Measurements from ENCODE around the gene PAAF1.
A peak's percentile ranks its signal among the peaks of the same experiment; 100 is the strongest.
"Not testable (repeated sequence)": the region's sequence is repeated elsewhere in the genome, so short reads cannot be mapped to it uniquely, and the experiment has no call there.

Gene PAAF1

DNA sequence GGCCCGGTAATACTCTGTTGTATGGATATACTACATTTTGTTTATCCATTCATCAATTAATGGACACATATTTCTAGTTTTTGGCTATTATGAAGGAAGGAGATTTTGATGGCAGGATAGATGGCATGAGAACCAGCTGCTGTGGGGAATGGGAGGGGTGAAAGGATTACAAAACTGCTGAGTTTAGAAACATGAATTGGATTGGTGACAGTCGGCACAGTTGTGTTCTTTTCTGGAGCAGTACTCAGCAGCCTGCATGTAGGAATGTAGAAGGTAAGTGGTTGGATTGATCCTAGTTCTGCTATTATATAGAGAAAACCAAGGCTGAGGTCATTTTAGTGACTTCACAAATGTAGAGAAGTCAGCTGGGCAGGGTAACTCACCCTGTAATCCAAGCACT lies 7.1 kb downstream of the PAAF1 start:
- DNase-seq, result no peak

DNA sequence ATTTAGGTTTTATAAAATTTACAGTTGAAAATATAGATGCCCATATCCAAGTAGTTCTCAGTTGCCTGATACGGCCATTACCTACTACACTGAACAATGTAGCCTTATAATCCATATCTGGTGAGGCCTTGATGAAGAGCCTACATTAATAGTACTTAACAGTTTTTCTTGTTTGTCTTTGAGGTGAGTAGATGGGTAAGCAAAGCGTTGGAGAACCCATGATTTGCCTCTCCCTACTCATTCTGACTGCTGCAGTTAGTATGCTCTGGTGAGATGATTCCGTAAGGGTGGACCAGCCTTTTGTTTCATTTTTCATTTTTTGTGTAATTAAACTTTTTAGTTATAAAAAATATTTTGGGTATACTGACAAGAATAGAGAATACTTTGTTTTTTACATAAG lies 11.4 kb downstream of the PAAF1 start:
- DNase-seq, result no peak

DNA sequence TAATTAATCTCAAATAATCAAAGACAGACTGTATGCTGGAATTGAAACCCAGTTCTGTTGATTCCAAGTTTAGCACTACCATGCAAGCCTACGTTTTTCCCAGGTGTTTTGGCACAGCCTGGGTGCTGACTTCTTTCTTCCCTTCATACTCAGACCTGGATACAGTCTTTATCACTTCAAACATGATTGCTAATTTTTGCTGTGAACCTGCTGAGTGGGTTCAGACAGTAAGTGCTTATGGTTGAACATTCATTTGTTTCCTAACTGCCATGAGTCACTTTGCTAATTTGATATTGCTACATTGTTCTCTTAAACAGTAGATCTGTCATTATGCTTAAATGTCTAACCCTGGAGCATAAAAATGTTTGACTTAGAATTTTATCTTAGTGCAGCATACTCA lies 12.2 kb downstream of the PAAF1 start:
- no peak for DNase-seq

DNA sequence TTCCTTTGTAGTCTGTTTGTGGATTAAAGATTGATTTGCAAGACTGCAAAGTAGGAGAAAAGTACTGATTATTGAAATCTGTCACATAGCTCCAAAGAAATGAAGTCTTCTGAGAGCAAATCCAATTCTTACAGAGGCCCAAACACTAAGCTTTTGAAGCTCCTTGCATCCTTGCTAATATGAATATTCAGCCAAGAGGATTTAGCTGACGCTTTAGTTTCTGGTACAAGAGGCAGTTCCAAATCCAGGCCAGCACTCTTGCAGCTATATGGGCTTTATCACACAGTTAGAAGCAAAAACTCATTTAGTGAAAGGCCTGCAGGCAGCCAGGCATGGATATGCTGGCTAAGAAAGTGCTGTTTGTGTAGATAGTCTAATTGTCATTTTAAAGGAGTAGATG lies 12.7 kb downstream of the PAAF1 start:
- no peak for DNase-seq

DNA sequence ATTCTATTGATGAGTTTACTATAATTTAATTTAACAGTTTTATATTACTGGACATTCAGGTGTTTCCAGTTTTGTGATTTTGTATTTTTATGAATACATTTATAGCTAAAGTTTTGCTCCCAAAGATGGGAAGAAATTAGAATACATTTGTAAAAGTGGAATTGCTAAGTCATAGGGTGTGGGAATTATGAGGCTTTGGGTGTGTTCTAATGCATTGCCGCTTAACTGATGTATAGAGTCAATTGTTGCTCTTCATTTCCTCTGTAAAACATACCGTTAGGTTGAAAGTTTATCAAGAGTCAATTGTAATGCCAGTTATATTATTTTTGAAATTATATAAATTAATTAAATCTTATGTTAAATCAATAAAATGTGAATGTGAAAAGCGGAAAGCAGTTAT lies 16.2 kb downstream of the PAAF1 start:
- DNase-seq, result no peak

DNA sequence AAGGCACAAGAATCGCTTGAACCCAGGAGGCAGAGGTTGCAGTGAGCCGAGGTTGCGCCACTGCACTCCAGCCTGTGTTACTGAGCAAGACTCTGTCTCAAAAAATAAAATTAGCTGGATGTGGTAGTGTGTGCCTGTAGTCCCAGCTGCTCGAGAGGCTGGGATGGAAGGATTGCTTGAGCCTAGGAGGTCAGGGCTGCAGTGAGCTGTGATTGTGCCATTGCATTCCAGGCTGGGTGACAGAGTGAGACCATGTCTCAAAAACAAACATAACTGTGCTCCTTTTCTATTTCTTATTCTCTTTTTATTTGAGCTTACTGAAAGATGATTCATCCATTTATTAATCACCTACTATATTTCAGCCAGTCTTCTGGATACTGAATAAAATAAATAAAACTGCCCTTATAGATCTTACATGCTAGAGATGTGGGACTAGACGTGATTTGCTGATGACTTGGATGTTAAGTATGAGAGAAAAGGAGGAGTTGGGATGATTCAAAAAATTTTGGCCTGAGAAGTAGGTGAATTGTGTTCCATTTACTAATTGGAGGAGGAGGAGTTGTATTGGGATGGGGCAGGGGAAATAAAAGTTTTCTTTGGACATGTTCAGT lies 18.0 kb downstream of the PAAF1 start:
- peak; percentile 62 for DNase-seq

DNA sequence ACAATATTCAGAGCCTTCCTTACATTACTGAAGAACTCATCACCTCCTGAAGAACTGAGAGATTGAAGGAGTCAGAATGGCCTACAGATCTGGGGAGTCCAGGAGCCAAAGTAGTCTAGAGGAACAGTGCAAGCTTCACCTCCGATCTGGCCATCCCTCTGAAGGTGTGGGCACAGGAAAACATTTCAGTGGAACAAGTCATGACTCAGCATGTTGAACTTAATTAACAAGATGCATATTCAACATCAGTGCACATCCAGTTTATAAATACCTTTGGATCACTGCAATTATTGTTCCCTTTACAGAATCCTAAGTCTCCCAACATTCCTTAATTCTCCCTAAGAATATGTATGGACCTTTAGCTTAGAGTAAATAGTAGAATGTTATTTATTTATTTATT lies 25.5 kb downstream of the PAAF1 start:
- DNase-seq, result no peak

DNA sequence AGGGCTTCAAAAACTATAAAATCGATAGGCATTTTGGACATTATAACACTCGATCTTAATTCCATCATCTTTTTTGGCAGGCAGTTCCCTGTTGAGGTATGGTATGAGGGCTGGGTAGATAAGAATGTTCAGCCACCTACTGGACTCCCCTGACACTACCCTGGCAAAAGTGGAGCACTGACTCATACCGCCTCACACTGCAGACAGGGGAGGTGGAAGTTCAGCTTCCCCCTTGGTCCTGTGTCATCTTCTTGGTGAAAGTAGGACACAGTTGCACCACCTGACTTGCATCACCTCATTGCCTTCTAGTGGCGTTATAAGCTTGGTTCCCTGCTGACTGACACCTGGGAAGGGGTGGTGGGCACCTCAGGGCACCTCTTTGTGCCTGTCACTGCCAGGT lies 30.4 kb downstream of the PAAF1 start:
- peak; percentile 40 for DNase-seq

DNA sequence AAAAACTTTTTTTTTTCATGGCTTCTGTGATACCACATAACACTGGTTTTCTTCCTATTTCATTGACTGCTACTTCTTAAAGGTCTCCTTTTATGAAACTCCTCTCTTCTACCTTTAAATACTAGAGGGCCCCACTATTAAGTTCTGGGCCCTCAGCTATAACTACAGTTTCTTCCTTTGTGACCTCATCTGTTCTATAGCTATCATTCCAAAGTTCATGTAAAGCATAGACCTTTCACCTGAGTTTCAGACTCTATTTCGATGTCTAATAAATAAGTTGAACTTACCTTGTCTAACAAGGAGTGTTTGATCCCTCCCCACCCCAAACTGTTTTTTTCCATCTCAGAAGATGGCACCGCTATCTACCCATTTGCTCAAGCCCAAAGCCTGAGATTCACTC lies 35.2 kb downstream of the PAAF1 start:
- no peak for DNase-seq

DNA sequence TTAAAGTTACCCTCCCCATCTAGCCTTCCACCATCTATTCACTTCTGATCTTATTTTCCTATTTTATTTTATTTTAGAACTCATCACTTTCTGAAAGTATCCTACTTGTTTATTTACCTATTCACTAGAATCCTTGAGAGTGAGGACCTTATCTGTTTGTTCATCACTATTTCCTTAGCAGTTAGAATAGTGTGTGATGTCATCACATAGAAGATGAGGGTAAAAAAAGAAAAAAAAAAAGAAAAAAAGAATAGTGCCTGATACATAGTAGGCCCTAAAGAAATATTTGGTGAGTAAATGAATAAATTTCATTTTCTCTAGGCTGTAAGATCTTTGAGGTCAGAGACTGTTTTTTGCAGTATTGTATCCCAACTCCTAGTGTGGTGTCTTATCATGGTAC lies 36.7 kb downstream of the PAAF1 start:
- no peak for DNase-seq

DNA sequence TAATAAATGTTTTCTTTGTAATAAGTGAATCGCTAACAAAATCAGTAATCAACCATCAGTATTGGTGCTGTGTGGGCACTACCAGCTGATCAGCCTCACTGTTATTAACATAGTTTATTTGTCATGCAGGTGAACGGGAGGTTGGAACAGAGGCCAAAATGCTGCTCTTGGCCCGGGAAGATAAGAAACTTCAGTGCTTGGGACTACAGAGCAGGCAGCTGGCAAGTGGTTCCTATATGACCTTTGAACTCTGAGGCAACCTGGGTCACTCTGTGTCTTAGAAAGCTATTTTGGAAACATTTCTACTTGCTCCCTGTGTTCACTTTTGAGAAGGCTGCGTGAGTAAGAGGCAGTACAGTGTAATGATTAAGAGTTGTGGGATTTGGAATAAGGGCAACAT lies 37.5 kb downstream of the PAAF1 start:
- DNase-seq, result no peak

DNA sequence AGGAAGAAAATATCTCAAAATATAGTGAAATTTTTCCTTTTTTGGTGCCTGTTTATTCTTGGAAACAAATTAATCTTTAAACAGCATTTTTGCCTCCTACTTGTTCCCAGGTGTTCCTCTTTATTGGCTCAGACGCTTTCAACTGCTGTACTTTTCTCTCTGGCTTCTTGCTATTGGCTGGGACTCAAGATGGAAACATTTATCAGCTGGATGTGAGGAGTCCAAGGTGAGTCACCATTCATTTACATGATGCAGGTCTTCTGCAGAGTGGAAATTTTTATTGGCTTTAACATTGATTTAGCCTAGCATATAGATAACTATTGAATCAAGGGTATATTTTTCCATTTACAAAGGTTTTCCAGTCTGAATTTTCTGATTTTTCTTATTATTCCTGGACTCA lies 39.6 kb downstream of the PAAF1 start:
- no peak for DNase-seq

DNA sequence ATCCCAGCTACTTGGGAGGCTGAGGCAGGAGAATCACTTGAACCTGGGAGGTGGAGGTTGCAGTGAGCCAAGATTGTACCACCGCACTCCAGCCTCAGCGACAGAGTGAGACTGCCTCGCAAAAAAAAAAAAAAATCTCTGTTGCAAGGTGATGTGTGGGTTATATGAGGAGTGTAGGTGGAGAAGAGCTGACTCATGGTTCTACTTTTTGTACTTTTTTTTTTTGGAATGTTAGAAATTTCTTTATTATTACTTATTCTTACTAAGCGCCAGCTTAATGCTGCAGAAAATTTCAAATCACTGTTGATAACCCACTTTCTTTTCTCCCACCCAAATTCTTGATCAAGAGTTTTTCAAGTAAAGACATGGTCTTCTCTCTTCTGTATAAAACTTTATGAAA lies 44.4 kb downstream of the PAAF1 start:
- no peak for DNase-seq

DNA sequence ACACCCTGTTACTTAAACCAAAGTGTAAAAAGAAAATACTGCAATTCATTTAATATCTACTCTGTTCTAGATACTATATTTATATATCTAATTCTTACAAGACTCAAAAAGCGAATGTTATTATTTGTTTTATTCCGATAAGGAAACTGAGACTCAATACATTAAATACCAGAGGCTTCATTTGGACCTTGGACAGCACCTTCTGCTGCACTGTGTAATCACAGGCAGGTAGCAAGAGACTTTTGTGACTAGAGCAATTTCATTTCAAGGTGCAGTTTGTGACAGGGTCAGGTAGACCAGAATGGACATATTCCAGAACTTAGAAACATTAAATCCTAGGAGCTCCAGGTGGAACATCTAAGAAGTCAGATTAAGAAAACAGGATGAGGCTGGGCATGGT lies 52.6 kb downstream of the PAAF1 start:
- DNase-seq, result no peak

DNA sequence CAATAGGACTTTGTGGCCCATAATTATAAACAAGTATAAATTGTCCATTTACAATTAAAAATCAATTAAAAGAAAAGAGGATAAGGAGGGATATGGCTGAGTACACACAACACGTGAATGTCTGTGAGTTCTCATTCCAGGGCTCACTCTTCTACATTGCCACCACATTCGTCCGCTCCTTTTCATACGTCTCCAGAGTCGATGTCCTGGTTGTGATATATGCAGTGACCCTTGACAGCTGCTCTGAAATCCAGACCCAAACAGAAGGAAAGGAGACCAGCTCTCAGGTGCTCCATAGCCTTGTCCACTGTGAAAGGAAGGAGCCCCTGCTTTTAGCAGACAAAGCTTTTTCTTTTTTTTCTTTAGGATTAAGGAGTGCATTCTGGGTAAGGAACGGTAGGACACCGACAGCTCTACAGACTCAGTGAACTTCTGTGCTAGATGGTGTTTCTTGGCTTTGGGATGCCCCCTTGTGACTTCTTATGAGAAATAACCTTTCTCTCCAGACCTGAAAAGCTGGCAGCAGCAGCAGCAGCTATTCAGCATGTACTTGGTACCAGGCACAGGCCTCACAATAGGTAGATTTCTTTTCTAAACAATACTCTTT lies 54.3 kb downstream of the PAAF1 start:
- DNase-seq, result peak; percentile 73

DNA sequence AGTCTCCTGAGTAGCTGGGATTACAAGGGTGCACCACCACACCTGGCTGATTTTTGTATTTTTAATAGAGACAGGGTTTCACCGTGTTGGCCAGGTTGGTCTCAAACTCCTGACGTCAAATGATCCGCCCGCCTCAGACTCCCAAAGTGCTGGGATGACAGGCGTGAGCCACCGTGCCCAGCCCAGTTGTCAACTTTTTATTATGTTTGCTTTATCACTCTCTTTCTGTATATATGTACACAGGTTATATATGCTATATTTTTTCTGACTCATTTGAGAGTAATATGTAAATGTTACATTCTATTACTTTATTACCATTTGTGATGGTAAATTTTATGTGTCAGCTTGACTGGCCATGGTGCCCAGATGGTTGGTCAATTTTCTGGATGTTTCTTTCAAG lies 55.2 kb downstream of the PAAF1 start:
- no peak for DNase-seq

DNA sequence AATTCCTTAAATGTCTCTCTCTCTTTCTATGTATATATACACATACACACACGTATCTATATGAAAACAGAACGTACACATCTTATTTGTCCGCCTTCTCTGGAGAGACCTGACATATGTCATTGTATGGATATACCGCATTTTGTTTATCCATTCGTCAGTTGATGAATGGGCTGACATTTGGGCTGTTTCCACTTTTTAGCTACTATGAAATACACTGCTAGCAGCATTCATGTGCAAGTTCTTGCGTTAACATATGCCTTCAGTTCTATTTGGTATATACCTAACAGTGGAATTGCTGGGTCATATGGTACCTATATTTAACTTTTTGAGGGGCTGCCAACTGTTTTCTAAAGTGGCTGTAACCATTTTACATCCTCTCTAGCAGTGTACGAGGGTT lies 56.0 kb downstream of the PAAF1 start:
- DNase-seq, result no peak

DNA sequence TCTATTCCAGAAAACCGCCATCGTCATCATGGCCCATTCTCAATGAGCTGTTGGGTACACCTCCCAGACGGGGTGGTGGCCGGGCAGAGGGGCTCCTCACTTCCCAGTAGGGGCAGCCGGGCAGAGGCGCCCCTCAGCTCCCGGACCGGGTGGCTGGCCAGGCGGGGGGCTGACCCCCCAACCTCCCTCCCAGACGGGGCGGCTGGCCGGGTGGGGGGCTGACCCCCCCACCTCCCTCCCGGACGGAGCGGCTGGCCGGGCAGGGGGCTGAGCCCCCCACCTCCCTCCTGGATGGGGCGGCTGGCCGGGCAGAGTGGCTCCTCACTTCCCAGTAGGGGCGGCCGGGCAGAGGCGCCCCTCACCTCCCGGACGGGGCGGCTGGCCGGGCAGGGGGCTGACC lies 59.2 kb downstream of the PAAF1 start:
- not testable (repeated sequence) for DNase-seq

DNA sequence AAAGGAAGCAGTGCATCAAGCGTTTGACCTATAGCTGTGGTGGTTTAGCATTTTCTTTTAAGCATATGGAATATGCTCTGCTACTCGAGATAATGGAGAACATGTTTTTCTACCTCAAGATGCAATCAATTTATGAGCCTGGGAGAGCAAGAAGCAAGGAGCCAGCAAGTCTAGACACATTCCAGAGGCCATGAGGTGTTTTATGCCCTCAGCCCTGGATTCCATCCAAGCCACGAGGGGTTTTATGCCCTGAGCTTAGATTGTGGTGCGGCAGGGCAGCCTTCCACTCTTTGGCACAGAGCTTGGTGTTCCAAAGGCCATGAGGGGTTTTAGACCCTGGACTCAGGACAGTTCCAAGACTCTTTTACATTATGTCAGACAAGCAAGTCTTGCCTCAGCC lies 62.3 kb downstream of the PAAF1 start:
- DNase-seq, result peak; percentile 32

DNA sequence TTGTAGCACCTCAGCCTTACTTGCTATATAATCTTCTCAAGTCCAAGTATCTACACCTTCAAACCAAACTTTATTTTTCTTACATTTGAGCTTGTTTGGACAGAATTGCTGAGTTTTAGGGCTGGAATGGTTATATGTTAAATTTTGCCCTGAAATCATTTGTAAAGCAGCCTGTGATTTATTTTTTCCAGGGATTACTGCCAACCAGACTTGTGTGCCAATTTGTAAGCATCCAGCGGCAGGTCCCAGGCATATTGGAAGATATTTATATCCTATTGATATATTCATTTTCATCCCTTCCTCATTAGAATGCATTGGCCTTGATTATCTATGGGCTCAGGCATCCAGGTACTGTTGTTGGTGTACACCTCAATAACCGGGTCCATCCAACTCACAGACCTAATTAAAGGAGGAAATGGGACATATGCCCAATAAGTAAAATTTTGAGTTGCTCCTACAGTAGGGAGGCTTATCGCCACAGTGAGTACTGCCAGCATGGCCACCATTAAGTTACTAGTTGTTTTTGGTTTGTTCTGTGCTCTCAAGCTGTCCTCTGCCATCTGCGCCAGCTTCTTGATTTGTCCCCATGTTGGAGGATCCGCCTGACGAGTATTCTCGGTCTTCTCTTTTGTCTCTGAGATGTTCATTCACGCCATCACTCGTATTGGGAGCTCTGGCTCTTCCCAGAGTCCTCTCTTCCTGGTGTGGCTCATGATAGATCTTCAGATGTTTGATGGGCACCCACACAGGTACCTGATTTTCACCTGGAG lies 64.2 kb downstream of the PAAF1 start:
- no peak for DNase-seq

DNA sequence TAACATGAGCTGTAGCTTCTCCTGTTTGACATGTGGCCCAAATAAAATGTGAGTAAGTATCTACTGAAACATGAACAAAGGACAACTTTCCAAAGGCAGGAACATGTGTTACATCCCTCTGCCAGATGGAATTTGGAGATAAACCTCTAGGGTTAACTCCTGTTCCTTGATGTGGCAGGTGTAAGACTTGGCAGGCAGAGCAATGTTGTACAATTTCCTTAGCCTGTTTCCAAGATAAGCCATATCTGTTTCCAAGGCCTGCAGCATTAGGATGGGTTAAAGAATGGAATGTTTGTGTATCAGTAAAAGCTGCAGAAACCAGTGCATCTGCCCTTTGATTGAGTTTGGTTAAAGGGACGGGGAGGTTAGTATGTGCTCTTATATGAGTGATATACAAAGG lies 65.2 kb downstream of the PAAF1 start:
- no peak for DNase-seq

DNA sequence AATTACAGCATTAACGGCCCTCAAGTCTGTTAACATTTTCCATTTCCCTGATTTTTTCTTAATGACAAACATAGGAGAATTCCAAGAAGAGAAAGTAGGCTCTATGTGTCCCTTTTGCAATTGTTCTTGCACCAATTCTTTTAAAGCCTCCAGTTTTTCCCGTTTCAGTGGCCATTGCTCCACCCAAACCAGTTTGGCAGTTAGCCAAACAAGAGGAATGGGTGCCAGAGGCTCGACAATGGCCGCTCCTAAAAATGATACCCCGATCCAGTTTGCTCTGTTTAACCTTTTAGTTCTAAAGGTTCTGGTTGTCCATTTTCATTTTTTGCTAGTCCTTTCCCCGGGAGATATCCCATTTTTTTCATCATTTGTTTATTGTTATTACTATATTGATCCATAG lies 67.3 kb downstream of the PAAF1 start:
- DNase-seq, result no peak

DNA sequence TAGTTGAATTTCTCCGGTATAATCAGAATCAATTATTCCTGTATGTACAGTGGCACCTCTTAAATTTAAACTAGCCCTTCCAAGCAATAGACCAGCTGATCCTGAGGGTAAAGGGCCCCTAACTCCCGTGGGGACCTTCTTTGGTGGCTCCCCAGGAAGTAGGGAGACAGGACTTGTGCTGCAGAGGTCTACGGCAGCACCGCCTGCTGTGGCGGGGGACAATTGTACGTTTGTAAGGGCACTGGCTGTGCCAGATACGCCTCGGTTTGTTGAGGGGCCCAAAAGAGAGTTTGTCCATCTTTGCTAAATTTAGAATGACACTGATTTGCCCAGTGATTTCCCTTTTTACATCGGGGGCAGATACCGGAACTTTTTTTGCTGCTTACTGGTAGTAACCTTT lies 68.1 kb downstream of the PAAF1 start:
- DNase-seq, result no peak

DNA sequence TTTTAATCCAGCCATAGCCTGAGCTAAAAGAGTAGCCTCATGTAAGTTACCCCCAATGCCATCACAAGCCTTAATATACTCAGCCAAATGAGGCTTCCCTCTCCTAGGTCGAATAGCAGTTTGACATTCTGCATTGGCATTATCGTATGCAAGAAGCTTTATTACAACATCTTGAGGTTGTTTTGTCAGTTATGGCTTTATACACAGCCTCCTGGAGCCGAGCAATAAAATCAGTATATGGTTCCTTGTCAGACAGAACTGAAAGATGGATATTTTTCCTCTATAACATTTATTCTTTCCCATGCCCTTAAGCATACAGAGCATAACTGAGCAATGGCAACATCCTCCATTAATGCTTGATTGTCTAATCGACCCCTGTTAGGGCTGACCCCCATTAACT lies 68.6 kb downstream of the PAAF1 start:
- DNase-seq, result no peak
